ENCODE data around the gene FKTN. TPM values are rescaled to one million over a fixed set of nuclear protein-coding genes. Genes with fewer than 3 reads are reported as not detected.

Gene FKTN
- total and polyA plus RNA-seq, 2 donors (not counting 3 experiments of a cell fraction or from before 2014, with no cell fraction given) = 2.8 to 13.2 TPM

DNA sequence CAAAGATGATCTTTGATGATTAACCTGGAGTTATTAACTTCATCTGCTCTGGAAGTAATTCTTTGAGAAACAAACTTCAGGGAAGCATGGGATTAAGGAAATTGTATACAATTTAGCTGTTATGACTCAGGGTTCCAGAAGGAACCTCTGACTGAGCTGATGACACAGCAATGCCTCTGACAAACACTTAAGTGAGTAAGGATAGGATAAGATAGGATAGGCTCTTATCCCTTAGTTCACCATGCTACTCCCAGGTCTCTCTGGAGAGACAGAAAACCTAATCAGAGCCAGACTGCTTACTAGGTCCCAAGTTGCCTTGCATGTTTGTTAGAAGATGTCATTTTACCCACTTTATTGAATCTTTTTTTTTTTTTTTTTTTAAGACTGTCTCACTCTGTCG lies 123.8 kb downstream of the FKTN start:
- no peak for DNase-seq (ENCODE audit: low read depth, low spot score)

More for the DNA sequence above, 123.8 kb downstream of the FKTN start:
- intact Hi-C loops (cut with micrococcal nuclease) = no loop called here
- TF ChIP-seq, protein P1, sequence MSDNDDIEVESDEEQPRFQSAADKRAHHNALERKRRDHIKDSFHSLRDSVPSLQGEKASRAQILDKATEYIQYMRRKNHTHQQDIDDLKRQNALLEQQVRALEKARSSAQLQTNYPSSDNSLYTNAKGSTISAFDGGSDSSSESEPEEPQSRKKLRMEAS (IDR thresholded peaks at IDR 0.05; ENCODE audit: insufficient read depth, insufficient read length) = no peak
- TF ChIP-seq JUN (IDR thresholded peaks at IDR 0.05; ENCODE audit: borderline replicate concordance, insufficient read depth, insufficient read length, low read depth) (no peak), MYC (IDR thresholded peaks at IDR 0.05; ENCODE audit: low read depth, low read length) (no peak), POLR2A (IDR thresholded peaks at IDR 0.05; ENCODE audit: low read depth, low read length) (no peak), FOS (IDR thresholded peaks at IDR 0.05; ENCODE audit: borderline replicate concordance, insufficient read depth, low read length) (no peak), GATA2 (IDR thresholded peaks at IDR 0.05; ENCODE audit: insufficient read depth, insufficient read length, low read depth, low read length) (no peak), POLR2AphosphoS5 (IDR thresholded peaks at IDR 0.05; ENCODE audit: insufficient read depth, low read depth, low read length) (no peak), EZH2 (IDR thresholded peaks at IDR 0.05; ENCODE audit: borderline replicate concordance, low read depth, low read length, severe bottlenecking) (no peak)
- TF ChIP-seq, protein P2, sequence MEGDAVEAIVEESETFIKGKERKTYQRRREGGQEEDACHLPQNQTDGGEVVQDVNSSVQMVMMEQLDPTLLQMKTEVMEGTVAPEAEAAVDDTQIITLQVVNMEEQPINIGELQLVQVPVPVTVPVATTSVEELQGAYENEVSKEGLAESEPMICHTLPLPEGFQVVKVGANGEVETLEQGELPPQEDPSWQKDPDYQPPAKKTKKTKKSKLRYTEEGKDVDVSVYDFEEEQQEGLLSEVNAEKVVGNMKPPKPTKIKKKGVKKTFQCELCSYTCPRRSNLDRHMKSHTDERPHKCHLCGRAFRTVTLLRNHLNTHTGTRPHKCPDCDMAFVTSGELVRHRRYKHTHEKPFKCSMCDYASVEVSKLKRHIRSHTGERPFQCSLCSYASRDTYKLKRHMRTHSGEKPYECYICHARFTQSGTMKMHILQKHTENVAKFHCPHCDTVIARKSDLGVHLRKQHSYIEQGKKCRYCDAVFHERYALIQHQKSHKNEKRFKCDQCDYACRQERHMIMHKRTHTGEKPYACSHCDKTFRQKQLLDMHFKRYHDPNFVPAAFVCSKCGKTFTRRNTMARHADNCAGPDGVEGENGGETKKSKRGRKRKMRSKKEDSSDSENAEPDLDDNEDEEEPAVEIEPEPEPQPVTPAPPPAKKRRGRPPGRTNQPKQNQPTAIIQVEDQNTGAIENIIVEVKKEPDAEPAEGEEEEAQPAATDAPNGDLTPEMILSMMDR (IDR thresholded peaks at IDR 0.05; ENCODE audit: extremely low read depth in 1 of 2, insufficient read depth in 1 of 2, low read depth in 1 of 2, low read length in 2 of 2) = no peak
- no peak overlapping the region for H3K27ac ChIP-seq (ENCODE audit: insufficient read depth, low read depth, low read length)
- CTCF ChIA-PET = interaction anchor here (0.8 to 2.5 kb wide), 4 partner anchors 12 to 73 kb away, joined by 3 to 6 read pairs (median 4); partner anchors contain the start of gene TMEM38B
- no peak overlapping the region for H3K4me2 ChIP-seq (ENCODE audit: insufficient read depth, low read length)
- no TSS peak for BruUV-seq (replicated peaks)
- H3K9me3 ChIP-seq (replicated peaks; ENCODE audit: control insufficient read depth, insufficient read depth, low read length) = no peaks in the 10 kb centered on the region
- no peaks in the 10 kb centered on the region for H4K20me1 ChIP-seq (replicated peaks; ENCODE audit: control insufficient read depth, extremely low read depth, insufficient read depth, low read length)
- no peaks in the 10 kb centered on the region for H3K9me1 ChIP-seq (replicated peaks; ENCODE audit: control insufficient read depth, extremely low read depth, insufficient read depth, low read length)
- H3K9ac ChIP-seq (replicated peaks; ENCODE audit: extremely low read depth, insufficient read depth, low read length) = no peak overlapping the region
- POLR2A ChIA-PET = no interaction called here
- peaks cover 0 to 6% of the 10 kb centered on the region in 2 experiments for H3K27me3 ChIP-seq (ENCODE audit: control insufficient read depth in 2 of 2, insufficient read depth in 2 of 2, low read length in 2 of 2)
- no peaks in the 10 kb centered on the region for H3K36me3 ChIP-seq (ENCODE audit: control insufficient read depth in 2 of 2, extremely low read depth in 1 of 2, insufficient read depth in 2 of 2, low read length in 2 of 2)
- no peak overlapping the region for H2AFZ ChIP-seq (ENCODE audit: low read depth, low read length)
- no peak for FAIRE-seq
- H3K79me2 ChIP-seq (ENCODE audit: control insufficient read depth, insufficient read depth, low read length) = no peaks in the 10 kb centered on the region
- no peak overlapping the region for H3K4me3 ChIP-seq (replicated peaks in 1 of 3; ENCODE audit: insufficient read depth in 1 of 3, low read depth in 1 of 3, low read length in 3 of 3)
- H3K4me1 ChIP-seq (ENCODE audit: control insufficient read depth, extremely low read depth, insufficient read depth, low read length) = no peaks in the 10 kb centered on the region
- dilution Hi-C loops (cut with MboI; ENCODE audit: extremely low pct_ligation_motif_present, low sequenced_read_pairs) = no loop called here
